Endothelial cell of umbilical vein (primary cell): ENCODE results near the gene TMEM213. TPM values are rescaled to one million over a fixed set of nuclear protein-coding genes. Genes with fewer than 3 reads are reported as not detected.

ENCODE experiments used
- BruUV-seq: library from RNA; stranded (reverse); fragments of 400-500 nt; replicated peaks from 2 replicates; lab custom pipeline; 2021; lab: Mats Ljungman, UMichigan
- CTCF ChIA-PET: fragments of 300-600, 350-600 bp; sonication (Branson Sonifier 250); formaldehyde crosslinking; loops from one replicate; lab custom pipeline; 2021; ENCODE audit warnings: antibody characterized with exemption, inconsistent platforms; lab: Charles Lee
- POLR2A ChIA-PET: fragments of 300-600, 350-600 bp; sonication (Branson Sonifier 250); formaldehyde crosslinking; loops from one replicate; lab custom pipeline; 2021; ENCODE audit warnings: antibody characterized with exemption, inconsistent platforms; lab: Charles Lee
- DNase-seq: peaks from one replicate; pipeline ENCODE4 v3.0.0-alpha.2; 2011; ENCODE audit warnings: low read depth, low spot score
- FAIRE-seq: peaks from 2 replicates; lab custom pipeline; 2011; peaks lifted over from hg19 to GRCh38; lab: Jason Lieb, UNC
- H2AFZ ChIP-seq: 2 replicates; pipeline ENCODE4 v1.6.0; 2012; ENCODE audit warnings: low read depth, low read length, control low read depth, inconsistent platforms
- H3K27ac ChIP-seq: 2 replicates; pipeline ENCODE4 v1.5.1; 2011; ENCODE audit warnings: low read depth, mild to moderate bottlenecking, control low read depth, low read length, moderate library complexity; ENCODE audit not compliant: insufficient read depth
- H3K27me3 ChIP-seq, 2 experiments: 2 replicates each; pipeline versions ENCODE4 v1.6.0 to v1.6.1; 2011; ENCODE audit warnings: low read length in 2 of 2, mixed read lengths in 1 of 2; ENCODE audit not compliant: control insufficient read depth in 2 of 2, insufficient read depth in 2 of 2
- H3K36me3 ChIP-seq, 2 experiments: 2 replicates in 1 of 2; 3 replicates in 1 of 2; pipeline ENCODE4 v1.5.1; 2011; ENCODE audit warnings: low read length in 2 of 2, mild to moderate bottlenecking in 1 of 2, moderate library complexity in 1 of 2; ENCODE audit not compliant: control insufficient read depth in 2 of 2, insufficient read depth in 2 of 2; ENCODE audit errors: extremely low read depth in 1 of 2
- H3K4me1 ChIP-seq: 3 replicates; pipeline ENCODE4 v1.5.1; 2011; ENCODE audit warnings: mild to moderate bottlenecking, low read length; ENCODE audit not compliant: control insufficient read depth, insufficient read depth; ENCODE audit errors: extremely low read depth
- H3K4me2 ChIP-seq: 2 replicates; pipeline ENCODE4 v1.6.1; 2011; ENCODE audit warnings: low read length, control low read depth, mixed read lengths; ENCODE audit not compliant: insufficient read depth
- H3K4me3 ChIP-seq, 3 experiments: fragments of 200-600 bp in 1 of 3; sonication (generic), shearing (Covaris generic) in 1 of 3; replicated peaks in 1 of 3; 2 replicates each; pipeline ENCODE4 v1.5.1; 2011 to 2016; ENCODE audit warnings: control low read depth in 3 of 3, low read length in 3 of 3, mild to moderate bottlenecking in 2 of 3, inconsistent platforms in 1 of 3, low read depth in 1 of 3, moderate library complexity in 1 of 3; ENCODE audit not compliant: insufficient read depth in 1 of 3
- H3K79me2 ChIP-seq: 2 replicates; pipeline ENCODE4 v1.6.0; 2012; ENCODE audit warnings: low read length, inconsistent platforms; ENCODE audit not compliant: control insufficient read depth, insufficient read depth
- H3K9ac ChIP-seq: replicated peaks from 2 replicates; pipeline ENCODE3; 2011; ENCODE audit warnings: low read length, control low read depth; ENCODE audit not compliant: insufficient read depth; ENCODE audit errors: extremely low read depth
- H3K9me1 ChIP-seq: replicated peaks from 3 replicates; pipeline ENCODE4 v1.6.0; 2011; ENCODE audit warnings: mild to moderate bottlenecking, low read length; ENCODE audit not compliant: control insufficient read depth, insufficient read depth; ENCODE audit errors: extremely low read depth
- H3K9me3 ChIP-seq: replicated peaks from 2 replicates; pipeline ENCODE4 v1.5.1; 2012; ENCODE audit warnings: low read length, inconsistent platforms; ENCODE audit not compliant: control insufficient read depth, insufficient read depth
- H4K20me1 ChIP-seq: replicated peaks from 2 replicates; pipeline ENCODE3; 2011; ENCODE audit warnings: mild to moderate bottlenecking, low read length; ENCODE audit not compliant: control insufficient read depth, insufficient read depth; ENCODE audit errors: extremely low read depth
- EZH2 ChIP-seq: IDR thresholded peaks from 2 replicates; pipeline ENCODE4 v1.6.1; 2012; ENCODE audit warnings: borderline replicate concordance, low read depth, mild to moderate bottlenecking, moderate library complexity, low read length, inconsistent platforms; ENCODE audit not compliant: severe bottlenecking
- FOS ChIP-seq: IDR thresholded peaks from 2 replicates; pipeline ENCODE4 v1.6.1; 2011; ENCODE audit warnings: mild to moderate bottlenecking, low read length, moderate library complexity, borderline replicate concordance; ENCODE audit not compliant: insufficient read depth
- GATA2 ChIP-seq: IDR thresholded peaks from 2 replicates; pipeline ENCODE4 v1.7.0; 2011; ENCODE audit warnings: low read depth, mild to moderate bottlenecking, moderate library complexity, mixed read lengths, low read length; ENCODE audit not compliant: insufficient read length, insufficient read depth
- JUN ChIP-seq: IDR thresholded peaks from 2 replicates; pipeline ENCODE4 v1.6.1; 2011; ENCODE audit warnings: borderline replicate concordance, low read depth; ENCODE audit not compliant: insufficient read length, insufficient read depth
- MAX ChIP-seq: IDR thresholded peaks from 2 replicates; pipeline ENCODE4 v1.6.1; 2011; ENCODE audit not compliant: insufficient read depth, insufficient read length
- MYC ChIP-seq: IDR thresholded peaks from one replicate; pipeline ENCODE4 v1.6.1; 2011; ENCODE audit warnings: mild to moderate bottlenecking, low read depth, low read length
- POLR2A ChIP-seq: IDR thresholded peaks from 2 replicates; pipeline ENCODE4 v1.6.1; 2012; ENCODE audit warnings: low read depth, mild to moderate bottlenecking, control low read depth, low read length
- POLR2AphosphoS5 ChIP-seq: IDR thresholded peaks from 2 replicates; pipeline ENCODE4 v1.6.1; 2012; ENCODE audit warnings: low read depth, mild to moderate bottlenecking, control low read depth, low read length, moderate library complexity; ENCODE audit not compliant: insufficient read depth
- dilution Hi-C: fragments of 300-500 bp; cut with MboI; formaldehyde crosslinking; loops from one replicate; pipeline ENCODE4 v1.15.0; 2019; ENCODE audit warnings: low sequenced_read_pairs; ENCODE audit not compliant: extremely low pct_ligation_motif_present
- intact Hi-C: fragments of 100-400 bp; cut with micrococcal nuclease; formaldehyde crosslinking; loops from one replicate; pipeline ENCODE4 v1.10.0; 2022
- polyA plus RNA-seq, 4 experiments: library from polyadenylated mRNA; depleted of rRNA in 3 of 4; stranded (reverse) in 3 of 4; unstranded in 1 of 4; fragments of >200 nt; gene quantifications; 2 replicates each; pipeline versions ENCODE4 v1.2.1 to v1.2.3, GENCODE V29; 2011 to 2012; ENCODE audit warnings: missing spikeins in 1 of 4
- total RNA-seq: library from RNA; stranded (reverse); gene quantifications from 2 replicates; pipeline ENCODE4 v1.2.3, GENCODE V29; 2021
- TF ChIP-seq, protein P1 (sequence below), 2 donors: IDR thresholded peaks; 1 replicate in 1 of 2; 2 replicates in 1 of 2; pipeline ENCODE4 v1.5.1; 2011; ENCODE audit warnings: low read length in 2 of 2, mild to moderate bottlenecking in 2 of 2, moderate library complexity in 2 of 2, control low read depth in 1 of 2, inconsistent platforms in 1 of 2, low read depth in 1 of 2; ENCODE audit not compliant: insufficient read depth in 1 of 2; ENCODE audit errors: extremely low read depth in 1 of 2

TMEM213 gene
- total and polyA plus RNA-seq, 2 donors (not counting 3 experiments of a cell fraction or from before 2014, with no cell fraction given): not detected

GRCh38 chr7:138825049-138825721 lies 27.4 kb downstream of the TMEM213 start:
- Histone ChIP-seq H3K9me3 (no peaks in the 10 kb centered on the region), H3K9me1 (no peaks in the 10 kb centered on the region), H2AFZ (no peak overlapping the region), H3K4me2 (no peak overlapping the region), H3K9ac (no peak overlapping the region), H4K20me1 (no peaks in the 10 kb centered on the region), H3K4me3 (no peak overlapping the region), H3K79me2 (no peaks in the 10 kb centered on the region), H3K27ac (no peak overlapping the region), H3K27me3 (no peaks in the 10 kb centered on the region), H3K4me1 (no peaks in the 10 kb centered on the region), H3K36me3 (no peaks in the 10 kb centered on the region)
- intact Hi-C loops: no loop called here
- ChIA-PET POLR2A (interaction anchor here (0.7 kb wide), 1 partner anchor 59 kb away, joined by 5 read pairs; no protein-coding TSS in a partner anchor), CTCF (no interaction called here)
- FAIRE-seq (no peak), DNase-seq (no peak)
- no TSS peak for BruUV-seq
- TF ChIP-seq JUN (no peak), GATA2 (no peak), FOS (no peak), POLR2A (no peak), POLR2AphosphoS5 (no peak), EZH2 (no peak), MYC (no peak), MAX (no peak)
- TF ChIP-seq, protein P1, sequence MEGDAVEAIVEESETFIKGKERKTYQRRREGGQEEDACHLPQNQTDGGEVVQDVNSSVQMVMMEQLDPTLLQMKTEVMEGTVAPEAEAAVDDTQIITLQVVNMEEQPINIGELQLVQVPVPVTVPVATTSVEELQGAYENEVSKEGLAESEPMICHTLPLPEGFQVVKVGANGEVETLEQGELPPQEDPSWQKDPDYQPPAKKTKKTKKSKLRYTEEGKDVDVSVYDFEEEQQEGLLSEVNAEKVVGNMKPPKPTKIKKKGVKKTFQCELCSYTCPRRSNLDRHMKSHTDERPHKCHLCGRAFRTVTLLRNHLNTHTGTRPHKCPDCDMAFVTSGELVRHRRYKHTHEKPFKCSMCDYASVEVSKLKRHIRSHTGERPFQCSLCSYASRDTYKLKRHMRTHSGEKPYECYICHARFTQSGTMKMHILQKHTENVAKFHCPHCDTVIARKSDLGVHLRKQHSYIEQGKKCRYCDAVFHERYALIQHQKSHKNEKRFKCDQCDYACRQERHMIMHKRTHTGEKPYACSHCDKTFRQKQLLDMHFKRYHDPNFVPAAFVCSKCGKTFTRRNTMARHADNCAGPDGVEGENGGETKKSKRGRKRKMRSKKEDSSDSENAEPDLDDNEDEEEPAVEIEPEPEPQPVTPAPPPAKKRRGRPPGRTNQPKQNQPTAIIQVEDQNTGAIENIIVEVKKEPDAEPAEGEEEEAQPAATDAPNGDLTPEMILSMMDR (IDR thresholded peaks at IDR 0.05; ENCODE audit: extremely low read depth in 1 of 2, insufficient read depth in 1 of 2, low read depth in 1 of 2, low read length in 2 of 2): no peak
- dilution Hi-C loops: no loop called here
